Natural killer cell (primary cell): ENCODE data around the gene CACNG1. TPM values are rescaled to one million over a fixed set of nuclear protein-coding genes. Genes with fewer than 3 reads are reported as not detected.

ENCODE experiments used
- ATAC-seq, 3 donors: fragments of 150-1000 bp in 2 of 3; fragments of 200-7000 bp in 1 of 3; cut with Tn5 transposase; 1 replicate in 1 of 3; 2 replicates in 2 of 3; pipeline ENCODE4 v1.10.0; 2021; ENCODE audit warnings: mild to moderate bottlenecking in 2 of 3, moderate library complexity in 2 of 3
- DNase-seq, 2 donors: peaks; one replicate each; pipeline versions ENCODE4 v3.0.0 to v3.0.0-alpha.2; 2013 to 2021; ENCODE audit warnings: mixed read lengths in 1 of 2
- H3K27ac ChIP-seq: one replicate; pipeline ENCODE4 v1.5.1; 2013; ENCODE audit warnings: mild to moderate bottlenecking, low read length
- H3K27me3 ChIP-seq: one replicate; pipeline ENCODE4 v1.6.1; 2013; ENCODE audit warnings: low read length; ENCODE audit not compliant: control insufficient read depth, insufficient read depth
- H3K36me3 ChIP-seq: one replicate; pipeline ENCODE4 v1.6.1; 2013; ENCODE audit warnings: low read length; ENCODE audit not compliant: control insufficient read depth, insufficient read depth
- H3K4me1 ChIP-seq: one replicate; pipeline ENCODE4 v1.6.1; 2013; ENCODE audit warnings: low read length; ENCODE audit not compliant: control insufficient read depth, insufficient read depth
- H3K4me3 ChIP-seq: one replicate; pipeline ENCODE4 v1.5.1; 2013; ENCODE audit warnings: low read length
- H3K9me3 ChIP-seq: one replicate; pipeline ENCODE4 v1.6.1; 2013; ENCODE audit warnings: low read length; ENCODE audit not compliant: control insufficient read depth, insufficient read depth
- H3K27ac Mint-ChIP-seq, 2 donors: one replicate each; pipeline ENCODE4 v1.8.0; 2022; ENCODE audit warnings: mild to moderate bottlenecking in 2 of 2, mixed read lengths in 2 of 2, moderate library complexity in 1 of 2
- H3K27me3 Mint-ChIP-seq, 2 donors: one replicate each; pipeline ENCODE4 v1.8.0; 2022; ENCODE audit warnings: low read depth in 2 of 2, mixed read lengths in 2 of 2
- H3K36me3 Mint-ChIP-seq: one replicate; pipeline ENCODE4 v1.8.0; 2022; ENCODE audit warnings: mixed read lengths
- H3K4me1 Mint-ChIP-seq, 2 donors: one replicate each; pipeline ENCODE4 v1.8.0; 2022; ENCODE audit warnings: mixed read lengths in 2 of 2
- H3K4me3 Mint-ChIP-seq: one replicate; pipeline ENCODE4 v1.8.0; 2022; ENCODE audit warnings: mild to moderate bottlenecking, moderate library complexity, mixed read lengths
- H3K9me3 Mint-ChIP-seq, 2 donors: one replicate each; pipeline ENCODE4 v1.8.0; 2022; ENCODE audit warnings: mixed read lengths in 2 of 2
- CTCF ChIP-seq: fragments of 200-600 bp; IDR thresholded peaks from one replicate; pipeline ENCODE4 v1.8.0; 2022; ENCODE audit warnings: antibody characterized with exemption
- WGBS: methylation state at CpG from one replicate; pipeline ENCODE4 v1.1.7; 2013; ENCODE audit warnings: missing lambda C conversion rate; ENCODE audit not compliant: insufficient coverage; 5-methylcytosine and 5-hydroxymethylcytosine counted together
- intact Hi-C: fragments of 100-400 bp; cut with micrococcal nuclease; formaldehyde crosslinking; loops from one replicate; pipeline ENCODE4 v1.14.2; 2022
- total RNA-seq, 4 donors: library from RNA; stranded (reverse); fragments of 120-200 nt in 1 of 4; gene quantifications; one replicate each; pipeline versions ENCODE4 v1.2.3 to v1.2.4, GENCODE V29; 2013 to 2022

CACNG1 gene
- total RNA-seq, 3 donors from 2014 or later (not counting 1 experiment from before 2014, with no cell fraction given) = not detected

GRCh38 chr17:67056746-67057490, 12.6 kb downstream of the CACNG1 start:
- no peaks in the 10 kb centered on the region for H3K4me1 Mint-ChIP-seq

GRCh38 chr17:67058036-67058435, 13.7 kb downstream of the CACNG1 start:
- no peaks in the 10 kb centered on the region for H3K27me3 Mint-ChIP-seq
- no peaks in the 10 kb centered on the region for H3K36me3 ChIP-seq
- no peak overlapping the region for H3K4me3 ChIP-seq
- H3K4me3 Mint-ChIP-seq = no peak overlapping the region
- no peak overlapping the region for H3K27ac Mint-ChIP-seq
- DNase-seq = no peak
- intact Hi-C loops = no loop called here
- no peaks in the 10 kb centered on the region for H3K27me3 ChIP-seq
- no peaks in the 10 kb centered on the region for H3K9me3 Mint-ChIP-seq
- TF ChIP-seq CTCF = no peak
- no peak overlapping the region for H3K27ac ChIP-seq
- H3K9me3 ChIP-seq = no peaks in the 10 kb centered on the region
- peaks cover 0 to 2% of the 10 kb centered on the region in 2 donors for H3K4me1 Mint-ChIP-seq
- no peaks in the 10 kb centered on the region for H3K36me3 Mint-ChIP-seq
- no peaks in the 10 kb centered on the region for H3K4me1 ChIP-seq
- WGBS = 96% methylated on average over 7 of the region's 8 CpGs
- no peak for ATAC-seq

More at GRCh38 chr17:67056746-67057490, 12.6 kb downstream of the CACNG1 start:
- Histone ChIP-seq H3K4me1 (no peaks in the 10 kb centered on the region), H3K27ac (no peak overlapping the region), H3K36me3 (no peaks in the 10 kb centered on the region), H3K4me3 (no peak overlapping the region), H3K9me3 (no peaks in the 10 kb centered on the region), H3K27me3 (no peaks in the 10 kb centered on the region)
- Mint-ChIP-seq H3K27me3 (no peaks in the 10 kb centered on the region), H3K4me3 (no peak overlapping the region), H3K27ac (no peak overlapping the region), H3K9me3 (no peaks in the 10 kb centered on the region), H3K36me3 (no peaks in the 10 kb centered on the region)
- WGBS = 95% methylated on average over 18 of the region's 18 CpGs
- DNase-seq (no peak), ATAC-seq (no peak)
- intact Hi-C loops = no loop called here
- TF ChIP-seq CTCF = no peak

GRCh38 chr17:67059372-67059771, 15.0 kb downstream of the CACNG1 start:
- no peak for DNase-seq
- H3K9me3 ChIP-seq = no peaks in the 10 kb centered on the region
- Mint-ChIP-seq H3K4me1 (peaks cover 0 to 5% of the 10 kb centered on the region in 2 donors), H3K27ac (no peak overlapping the region), H3K27me3 (no peaks in the 10 kb centered on the region), H3K9me3 (no peaks in the 10 kb centered on the region), H3K4me3 (no peak overlapping the region), H3K36me3 (no peaks in the 10 kb centered on the region)
- no peak for TF ChIP-seq CTCF
- 99% methylated on average over 6 of the region's 6 CpGs for WGBS
- H3K4me1 ChIP-seq = no peaks in the 10 kb centered on the region
- no peak overlapping the region for H3K4me3 ChIP-seq
- no peak overlapping the region for H3K27ac ChIP-seq
- intact Hi-C loops = no loop called here
- ATAC-seq = no peak
- no peaks in the 10 kb centered on the region for H3K36me3 ChIP-seq
- H3K27me3 ChIP-seq = no peaks in the 10 kb centered on the region

GRCh38 chr17:67063141-67063540, 18.8 kb downstream of the CACNG1 start:
- ATAC-seq = no peak
- no peaks in the 10 kb centered on the region for H3K27me3 Mint-ChIP-seq
- Histone ChIP-seq H3K4me1 (no peaks in the 10 kb centered on the region), H3K27ac (no peak overlapping the region), H3K9me3 (no peaks in the 10 kb centered on the region), H3K27me3 (no peaks in the 10 kb centered on the region), H3K4me3 (no peak overlapping the region), H3K36me3 (no peaks in the 10 kb centered on the region)
- intact Hi-C loops = no loop called here
- 97% methylated on average over 6 of the region's 6 CpGs for WGBS
- H3K27ac Mint-ChIP-seq = no peak overlapping the region
- no peaks in the 10 kb centered on the region for H3K36me3 Mint-ChIP-seq
- H3K9me3 Mint-ChIP-seq = no peaks in the 10 kb centered on the region
- DNase-seq = no peak
- peaks cover 5 to 6% of the 10 kb centered on the region in 2 donors for H3K4me1 Mint-ChIP-seq
- no peak overlapping the region for H3K4me3 Mint-ChIP-seq
- no peak for TF ChIP-seq CTCF
